Parathyroid adenoma (tissue), 2 donors: ENCODE results near the gene GTF2H1.

Experiments used
- H2AFZ ChIP-seq: fragments of 300-600 bp; sonication (generic); one replicate; pipeline ENCODE4 v1.7.0; 2017; ENCODE audit warnings: antibody characterized with exemption, mild to moderate bottlenecking
- H3K27ac ChIP-seq: fragments of 300-600 bp; sonication (generic); one replicate; pipeline ENCODE4 v1.7.0; 2017
- H3K27me3 ChIP-seq: fragments of 300-600 bp; sonication (generic); one replicate; pipeline ENCODE4 v1.7.0; 2017; ENCODE audit warnings: low read length; ENCODE audit not compliant: control insufficient read depth, insufficient read depth
- H3K36me3 ChIP-seq: fragments of 300-600 bp; sonication (generic); one replicate; pipeline ENCODE4 v1.7.0; 2017; ENCODE audit warnings: low read length; ENCODE audit not compliant: control insufficient read depth, insufficient read depth
- H3K4me1 ChIP-seq: fragments of 300-600 bp; sonication (generic); one replicate; pipeline ENCODE4 v1.7.0; 2017; ENCODE audit warnings: control low read depth
- H3K4me2 ChIP-seq: fragments of 300-600 bp; sonication (generic); one replicate; pipeline ENCODE4 v1.7.0; 2017; ENCODE audit warnings: low read length
- H3K4me3 ChIP-seq: fragments of 300-600 bp; sonication (generic); one replicate; pipeline ENCODE4 v1.7.0; 2017; ENCODE audit warnings: low read depth, low read length
- H3K79me2 ChIP-seq: fragments of 300-600 bp; sonication (generic); one replicate; pipeline ENCODE4 v1.7.0; 2017; ENCODE audit warnings: control low read depth
- H3K9ac ChIP-seq: fragments of 300-600 bp; sonication (generic); one replicate; pipeline ENCODE4 v1.7.0; 2017; ENCODE audit warnings: mild to moderate bottlenecking
- H3K9me3 ChIP-seq: fragments of 300-600 bp; sonication (generic); one replicate; pipeline ENCODE4 v1.7.0; 2017; ENCODE audit warnings: low read length; ENCODE audit not compliant: control insufficient read depth
- CTCF ChIP-seq: fragments of 300-600 bp; sonication (generic); IDR thresholded peaks from one replicate; pipeline ENCODE4 v1.7.0; 2017; ENCODE audit warnings: antibody characterized with exemption, mild to moderate bottlenecking
- donor health status: primary hyperparathyroidism.

Gene GTF2H1

DNA sequence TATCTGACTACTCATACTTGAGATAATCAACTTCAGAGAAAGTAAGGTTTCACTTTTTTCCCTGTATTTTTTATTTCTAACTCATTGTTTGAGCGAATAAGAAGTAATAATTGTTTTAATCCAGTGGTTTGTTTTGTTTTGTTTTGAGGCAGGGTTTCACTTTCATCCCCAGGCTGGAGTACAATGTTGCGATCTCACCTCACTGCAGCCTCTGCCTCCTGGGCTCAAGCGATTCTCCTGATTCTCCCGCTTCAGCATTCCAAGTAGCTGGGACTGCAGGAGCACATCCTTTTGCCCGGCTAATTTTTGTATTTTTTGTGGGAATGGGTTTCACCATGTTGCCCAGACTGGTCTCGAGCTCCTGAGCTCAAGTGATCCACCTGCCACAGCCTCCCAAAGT is 8.6 kb downstream of the GTF2H1 start:
- Histone ChIP-seq H3K4me1 (no peaks in the 10 kb centered on the region), H3K9ac (no peak overlapping the region)
- no peak for TF ChIP-seq CTCF

GRCh38 chr11:18332302-18332701 is 9.9 kb downstream of the GTF2H1 start:
- no peak overlapping the region for H3K4me2 ChIP-seq
- H3K9ac ChIP-seq, result no peak overlapping the region
- no peaks in the 10 kb centered on the region for H3K4me1 ChIP-seq
- no peak overlapping the region for H3K27ac ChIP-seq
- no peaks in the 10 kb centered on the region for H3K27me3 ChIP-seq
- no peak overlapping the region for H2AFZ ChIP-seq
- H3K4me3 ChIP-seq, result no peak overlapping the region
- TF ChIP-seq CTCF, result no peak
- H3K9me3 ChIP-seq, result no peaks in the 10 kb centered on the region
- no peaks in the 10 kb centered on the region for H3K36me3 ChIP-seq
- no peaks in the 10 kb centered on the region for H3K79me2 ChIP-seq

More for the DNA sequence above, 8.6 kb downstream of the GTF2H1 start:
- Histone ChIP-seq H3K4me2 (no peak overlapping the region), H3K4me3 (no peak overlapping the region), H2AFZ (no peak overlapping the region), H3K27ac (no peak overlapping the region), H3K9me3 (no peaks in the 10 kb centered on the region), H3K36me3 (no peaks in the 10 kb centered on the region), H3K79me2 (no peaks in the 10 kb centered on the region), H3K27me3 (no peaks in the 10 kb centered on the region)

DNA sequence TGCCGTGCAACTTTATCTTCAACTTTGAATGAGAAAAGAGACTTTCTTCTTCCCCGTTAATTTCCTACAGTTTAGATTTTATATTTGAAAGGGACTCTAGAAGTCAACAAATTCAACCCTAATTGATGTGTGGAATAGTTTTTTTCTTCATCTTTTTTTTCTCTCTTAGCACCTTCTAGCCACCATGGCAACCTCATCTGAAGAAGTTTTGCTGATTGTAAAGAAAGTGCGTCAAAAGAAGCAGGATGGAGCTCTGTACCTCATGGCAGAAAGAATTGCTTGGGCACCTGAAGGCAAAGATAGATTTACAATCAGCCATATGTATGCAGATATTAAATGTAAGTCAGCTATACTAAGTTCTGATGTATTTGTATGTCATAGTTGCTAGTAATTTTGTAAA is 10.5 kb downstream of the GTF2H1 start:
- no peak for TF ChIP-seq CTCF
- Histone ChIP-seq H3K36me3 (no peaks in the 10 kb centered on the region), H3K9me3 (no peaks in the 10 kb centered on the region), H3K79me2 (no peaks in the 10 kb centered on the region), H3K9ac (no peak overlapping the region), H3K4me2 (no peak overlapping the region), H3K27me3 (no peaks in the 10 kb centered on the region), H3K27ac (no peak overlapping the region), H2AFZ (no peak overlapping the region), H3K4me3 (no peak overlapping the region), H3K4me1 (no peaks in the 10 kb centered on the region)

DNA sequence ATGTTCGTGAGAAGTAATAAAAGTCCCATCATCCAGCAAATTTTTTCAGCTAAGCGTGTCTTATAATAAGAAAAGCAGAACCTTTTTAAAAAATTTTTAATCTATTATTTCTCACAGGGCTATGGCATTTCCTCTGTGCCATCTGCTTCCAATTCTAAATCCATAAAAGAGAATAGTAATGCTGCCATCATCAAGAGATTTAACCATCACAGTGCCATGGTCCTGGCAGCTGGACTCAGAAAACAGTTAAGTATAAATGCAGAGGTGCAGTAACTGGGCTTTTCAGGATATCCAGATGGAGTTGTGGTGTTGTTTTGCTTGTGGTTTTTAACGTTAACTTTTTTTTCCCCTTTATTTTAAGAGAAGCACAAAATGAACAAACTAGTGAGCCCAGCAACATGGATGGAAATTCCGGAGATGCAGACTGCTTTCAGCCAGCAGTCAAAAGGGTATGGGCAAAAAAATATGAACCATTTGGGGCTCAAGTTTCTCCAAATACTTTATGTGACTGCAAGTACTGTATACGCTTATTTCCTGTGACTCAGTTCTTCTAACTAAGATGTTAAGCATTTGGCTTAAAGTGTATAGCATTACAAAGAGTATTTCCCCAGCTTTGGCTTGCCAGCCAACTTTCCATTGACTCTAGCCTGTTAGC is 25.2 kb downstream of the GTF2H1 start:
- Histone ChIP-seq H3K36me3 (no peaks in the 10 kb centered on the region), H3K4me1 (no peaks in the 10 kb centered on the region)

More for the DNA sequence above, 25.2 kb downstream of the GTF2H1 start:
- H3K79me2 ChIP-seq, result no peaks in the 10 kb centered on the region
- no peak overlapping the region for H3K4me3 ChIP-seq
- H3K9ac ChIP-seq, result no peak overlapping the region
- H3K27ac ChIP-seq, result no peak overlapping the region
- no peak overlapping the region for H2AFZ ChIP-seq
- no peak for TF ChIP-seq CTCF
- H3K27me3 ChIP-seq, result no peaks in the 10 kb centered on the region
- H3K9me3 ChIP-seq, result no peaks in the 10 kb centered on the region
- no peak overlapping the region for H3K4me2 ChIP-seq
